NCI-H2107 treated with DMSO at 0.1 percent for 48 hours (cell line): ENCODE data around the gene LOXHD1.
A peak's percentile ranks its signal among the peaks of the same experiment; 100 is the strongest.

ENCODE experiments used
- DNase-seq: peaks from one replicate; lab custom pipeline; 2025; ENCODE audit not compliant: unreplicated experiment; lab: John Stamatoyannopoulos, UW

Gene LOXHD1

GRCh38 chr18:46575851-46576250 is 81.2 kb downstream of the LOXHD1 start:
- DNase-seq, result no peak

DNA sequence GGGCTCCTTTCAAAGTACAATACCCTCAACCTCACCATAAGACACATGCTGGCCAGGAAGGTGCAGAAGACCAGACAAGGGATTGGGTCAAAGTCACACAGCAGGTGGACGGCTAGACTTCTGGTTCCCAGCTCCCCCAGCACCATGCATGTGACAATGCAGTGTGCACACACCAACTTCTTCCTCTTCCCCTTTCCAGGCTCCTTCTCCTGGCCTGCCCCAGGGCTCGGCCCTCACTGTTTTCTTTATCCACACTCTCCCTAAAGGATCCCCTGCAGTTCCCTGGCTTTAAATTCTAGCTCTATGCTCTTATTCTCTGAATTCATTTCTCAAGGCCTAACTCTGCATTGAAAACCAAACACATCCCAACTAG is 82.3 kb downstream of the LOXHD1 start:
- no peak for DNase-seq

DNA sequence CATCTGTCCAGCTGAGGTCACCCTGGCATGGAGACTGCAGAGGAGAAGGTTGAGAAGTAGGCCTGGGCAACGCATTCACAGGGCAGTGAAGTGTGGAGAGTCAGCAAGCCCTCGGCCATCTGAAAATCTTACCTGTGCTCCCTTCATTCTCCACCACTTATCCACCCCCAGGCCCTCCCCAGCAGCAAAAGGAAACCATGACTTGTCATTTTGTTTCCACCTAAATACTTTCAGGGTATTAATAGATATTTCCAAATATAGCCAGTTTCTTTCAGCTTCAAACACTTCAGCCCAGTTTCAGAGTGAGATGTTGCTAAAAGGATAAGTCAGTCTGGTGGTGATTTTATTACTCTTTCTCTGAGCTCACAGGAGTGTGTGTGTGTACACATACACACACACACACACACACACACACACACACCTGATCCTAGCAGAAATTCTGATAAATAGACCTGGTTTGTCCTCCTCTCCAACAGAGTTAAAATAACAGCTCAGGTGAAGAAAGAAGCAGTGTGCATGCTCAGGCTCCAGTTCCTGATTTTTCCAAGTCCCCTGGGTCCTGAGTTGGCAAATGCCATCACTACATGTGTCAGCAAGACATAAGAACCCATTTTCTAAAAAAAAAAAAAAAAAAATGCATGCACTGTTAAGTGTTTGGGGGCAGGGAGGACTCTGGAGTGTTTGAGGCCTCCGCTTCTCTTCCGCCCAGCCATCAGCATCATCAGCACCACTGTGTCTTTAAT is 82.8 kb downstream of the LOXHD1 start:
- DNase-seq, result no peak

- no peak for DNase-seq
These were observed 83.9 kb downstream of the LOXHD1 start for GRCh38 chr18:46573156-46573555.

DNA sequence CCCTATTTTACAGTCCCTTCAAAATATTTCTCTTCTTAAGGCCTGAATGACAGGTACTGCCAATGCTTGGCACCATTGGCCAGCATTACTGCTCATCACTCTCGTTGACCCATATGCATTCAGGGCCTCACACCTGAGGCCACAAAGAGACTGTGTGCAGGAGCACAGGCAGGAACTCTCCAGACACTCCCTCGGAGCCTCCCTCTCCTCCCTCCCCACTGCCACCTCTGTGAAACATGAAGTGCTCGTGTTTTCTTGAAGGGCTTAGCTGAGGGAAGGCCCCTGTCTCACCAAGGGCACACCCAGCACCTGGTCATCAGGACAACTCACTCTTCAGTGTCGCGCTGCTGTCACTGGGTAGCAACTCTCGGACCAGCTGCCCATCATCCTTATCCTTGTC is 85.3 kb downstream of the LOXHD1 start:
- DNase-seq, result no peak

- DNase-seq, result no peak
These were observed 86.4 kb downstream of the LOXHD1 start for GRCh38 chr18:46570666-46571065.

DNA sequence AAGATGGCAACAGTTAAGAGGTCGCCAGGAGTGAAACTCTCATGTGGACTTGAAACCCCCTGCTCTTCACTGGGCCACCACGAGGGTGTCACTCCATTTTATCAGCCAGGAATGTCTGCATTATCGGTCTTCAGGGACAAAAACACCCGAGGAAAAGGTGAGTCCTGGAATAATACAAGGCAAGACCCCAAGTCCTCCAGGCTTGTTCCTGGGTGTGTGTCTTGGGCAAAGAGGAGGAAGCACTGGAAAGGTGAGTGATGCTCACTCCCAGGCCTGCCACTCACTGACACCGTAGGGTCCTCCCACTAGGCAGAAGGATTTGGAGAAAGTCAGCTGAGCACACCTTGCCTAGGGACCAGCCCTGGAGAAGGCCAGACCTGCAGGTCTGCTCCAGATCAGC is 86.9 kb downstream of the LOXHD1 start:
- DNase-seq, result no peak

GRCh38 chr18:46569211-46569610 is 87.8 kb downstream of the LOXHD1 start:
- DNase-seq, result no peak

DNA sequence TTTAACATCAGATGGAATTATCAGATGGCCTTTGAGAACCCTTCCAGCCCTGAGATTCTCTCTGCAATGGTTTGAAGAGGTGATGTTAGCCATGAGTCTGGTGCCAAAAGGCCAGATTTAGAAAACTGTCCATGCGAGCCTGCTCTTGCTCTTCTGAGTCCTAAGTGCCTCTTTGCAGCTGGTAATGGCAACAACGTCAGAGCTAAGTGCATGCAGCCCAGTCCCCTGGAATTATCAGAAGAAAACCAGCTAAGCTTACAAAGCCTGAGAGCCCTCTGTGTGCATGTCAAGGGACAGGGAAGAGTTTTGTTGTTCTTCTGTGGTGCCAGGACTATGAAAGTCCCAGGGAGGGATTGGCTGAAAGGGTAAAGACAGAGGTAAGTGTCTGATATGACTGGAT is 89.8 kb downstream of the LOXHD1 start:
- no peak for DNase-seq

- no peak for DNase-seq
These were observed 90.9 kb downstream of the LOXHD1 start for GRCh38 chr18:46566111-46566510.

GRCh38 chr18:46565256-46565655 is 91.8 kb downstream of the LOXHD1 start:
- DNase-seq, result peak; percentile 33

DNA sequence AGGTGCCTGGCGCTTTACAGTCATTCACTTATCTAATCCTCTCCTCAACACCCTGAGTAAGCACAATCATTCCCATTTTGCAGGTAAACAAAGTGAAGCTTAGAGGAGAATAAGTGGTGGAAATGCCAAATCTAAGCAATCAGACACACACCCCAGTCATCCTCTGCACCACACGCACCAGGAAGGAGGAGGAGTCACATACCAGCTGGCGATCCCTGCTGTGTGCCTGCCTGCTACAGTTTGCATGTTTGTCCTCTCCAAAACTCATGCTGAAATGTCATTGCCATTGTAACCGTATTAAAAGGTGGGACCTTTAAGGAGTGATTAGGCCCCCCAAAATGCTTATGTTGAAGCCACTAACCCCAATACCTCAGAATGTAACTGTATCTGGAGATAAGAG is 93.7 kb downstream of the LOXHD1 start:
- no peak for DNase-seq

GRCh38 chr18:46562674-46563192 is 94.3 kb downstream of the LOXHD1 start:
- DNase-seq, result no peak

GRCh38 chr18:46560671-46561045 is 96.4 kb downstream of the LOXHD1 start:
- no peak for DNase-seq

DNA sequence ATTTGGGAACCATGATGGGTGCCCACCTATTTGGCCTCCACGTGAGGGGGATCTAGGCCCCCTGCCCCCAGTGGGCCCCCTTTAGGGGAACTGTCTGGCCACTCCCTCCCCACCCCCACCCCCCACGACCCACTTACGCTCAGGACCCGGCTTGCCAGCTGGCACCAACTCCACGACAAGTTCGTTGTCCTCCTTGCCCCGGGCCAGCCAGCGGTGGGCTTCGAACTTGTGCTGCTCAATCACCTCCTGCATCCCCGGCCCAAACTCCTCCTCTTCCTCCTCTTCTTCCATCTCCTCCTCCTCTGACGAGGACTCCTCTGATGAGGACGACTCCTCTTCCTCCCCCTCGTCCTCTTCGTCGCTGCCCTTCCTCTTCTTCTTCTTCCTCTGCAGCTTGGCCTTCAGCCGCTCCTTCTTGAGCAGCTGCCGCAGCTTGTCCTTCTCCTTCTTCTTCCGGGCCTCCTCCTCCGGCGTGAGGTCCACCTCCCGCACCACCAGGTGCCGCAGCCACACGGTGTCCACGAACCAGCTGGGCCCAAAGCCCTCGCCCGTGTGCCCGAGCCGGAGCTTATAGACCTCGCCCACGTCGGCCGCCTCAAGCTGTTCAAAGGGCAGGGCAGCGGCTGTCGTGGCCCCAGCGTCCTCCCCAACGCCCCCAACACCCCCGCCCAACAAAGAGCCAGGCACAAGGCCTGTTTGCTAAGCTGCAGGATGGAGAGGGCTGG is 96.9 kb downstream of the LOXHD1 start:
- DNase-seq, result no peak

GRCh38 chr18:46559296-46559695 is 97.7 kb downstream of the LOXHD1 start:
- DNase-seq, result no peak

DNA sequence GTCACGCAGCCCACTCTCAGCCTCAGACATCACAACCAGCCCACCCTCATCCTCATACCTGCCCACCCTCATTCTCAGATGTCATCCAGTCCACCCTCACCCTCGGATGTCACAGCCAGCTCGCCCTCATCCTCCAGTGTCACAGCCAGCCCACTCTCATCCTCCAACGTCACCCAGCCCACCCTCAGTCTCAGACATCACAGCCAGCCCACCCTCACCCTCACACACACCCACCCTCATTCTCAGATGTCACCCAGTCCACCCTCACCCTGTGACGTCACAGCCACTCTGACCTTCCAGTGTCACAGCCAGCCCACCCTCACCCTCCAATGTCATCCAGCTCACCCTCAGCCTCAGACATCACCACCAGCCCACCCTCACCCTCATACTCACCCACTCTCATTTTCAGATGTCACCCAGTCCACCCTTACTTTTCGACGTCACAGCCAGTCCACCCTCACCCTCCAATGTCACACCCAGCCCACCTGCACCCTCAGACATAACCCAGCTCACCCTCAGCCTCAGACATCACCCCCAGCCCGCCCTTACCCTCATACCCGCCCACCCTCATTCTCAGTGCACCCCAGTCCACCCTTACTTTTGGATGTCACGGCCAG is 100.3 kb downstream of the LOXHD1 start:
- DNase-seq, result no peak

- no peak for DNase-seq
These were observed 101.3 kb downstream of the LOXHD1 start for GRCh38 chr18:46555724-46556123.

GRCh38 chr18:46555213-46555612 is 101.8 kb downstream of the LOXHD1 start:
- no peak for DNase-seq

DNA sequence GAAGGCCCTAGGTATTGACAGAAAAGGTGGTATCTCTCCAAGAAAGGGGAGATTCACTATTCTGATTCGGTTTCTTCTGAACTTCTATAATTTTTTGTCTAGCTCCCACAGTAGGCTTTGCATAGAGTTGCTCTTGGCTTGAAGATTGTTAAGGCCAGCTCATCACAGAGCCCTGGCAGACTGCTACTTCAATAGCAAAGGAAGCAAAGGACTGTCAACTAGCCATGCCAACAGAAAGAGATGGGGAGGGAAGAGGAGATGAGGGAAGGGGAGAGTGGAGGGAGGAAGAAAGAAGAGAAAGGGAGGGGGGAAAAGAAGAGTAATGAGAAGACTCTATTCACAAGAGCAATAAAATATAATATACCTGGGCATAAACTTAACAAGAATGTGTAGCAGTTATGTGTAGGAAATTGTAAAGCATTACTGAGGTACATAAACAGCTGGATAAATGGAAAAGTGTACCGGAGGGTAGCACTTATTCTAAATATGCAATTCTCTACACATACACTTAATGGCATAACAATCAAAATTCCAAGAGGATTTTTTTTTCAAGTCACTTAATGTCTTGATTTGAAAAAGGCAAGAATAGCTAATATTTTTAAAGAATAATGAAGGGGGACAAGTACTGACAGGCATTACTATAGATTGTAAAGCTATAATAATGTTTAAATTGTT is 102.5 kb downstream of the LOXHD1 start:
- DNase-seq, result no peak

GRCh38 chr18:46550609-46551008 is 106.4 kb downstream of the LOXHD1 start:
- DNase-seq, result no peak

GRCh38 chr18:46547520-46547919 is 109.5 kb downstream of the LOXHD1 start:
- no peak for DNase-seq
